GM23338 (cell line): ENCODE results near the gene ENTPD6.

Experiments
- CREB1 ChIP-seq: fragments of 250-450 bp; sonication (Bioruptor Pico); IDR thresholded peaks from 2 replicates; pipeline ENCODE4 v1.5.0; 2020; ENCODE audit warnings: low read depth, mild to moderate bottlenecking, moderate library complexity
- EZH2 ChIP-seq: fragments of 200-600 bp; sonication (generic); IDR thresholded peaks from one replicate; pipeline ENCODE4 v1.8.0; 2017; ENCODE audit warnings: antibody characterized with exemption, mild to moderate bottlenecking, low read depth; ENCODE audit not compliant: unreplicated experiment
- EZH2phosphoT487 ChIP-seq: fragments of 200-600 bp; sonication (generic); IDR thresholded peaks from one replicate; pipeline ENCODE4 v1.8.1; 2018; ENCODE audit warnings: antibody characterized with exemption; ENCODE audit not compliant: unreplicated experiment
- JUNB ChIP-seq: IDR thresholded peaks from one replicate; pipeline ENCODE4 v1.6.1; 2016; ENCODE audit warnings: antibody characterized with exemption; ENCODE audit not compliant: unreplicated experiment
- POLR2AphosphoS5 ChIP-seq: IDR thresholded peaks from 2 replicates; pipeline ENCODE4 v1.6.1; 2016; ENCODE audit warnings: antibody characterized with exemption, low read depth
- STAT1 ChIP-seq: IDR thresholded peaks from one replicate; pipeline ENCODE4 v1.6.1; 2016; ENCODE audit warnings: antibody characterized with exemption; ENCODE audit not compliant: unreplicated experiment
- ZNF331 ChIP-seq: fragments of 250-450 bp; sonication (Bioruptor Pico); IDR thresholded peaks from 2 replicates; pipeline ENCODE4 v1.5.0; 2020; ENCODE audit warnings: low read depth, mild to moderate bottlenecking, moderate library complexity
- TF ChIP-seq, protein P1 (sequence below), 2 experiments: fragments of 200-600 bp in 1 of 2; sonication (generic) in 1 of 2; conservative IDR thresholded peaks; 2 replicates each; pipeline versions ENCODE4 v1.5.1 to v1.6.1; 2016 to 2017; ENCODE audit warnings: antibody characterized with exemption in 2 of 2, low read depth in 2 of 2, mild to moderate bottlenecking in 2 of 2, moderate library complexity in 1 of 2
- TF ChIP-seq, protein P2 (sequence below): IDR thresholded peaks from one replicate; pipeline ENCODE4 v1.6.1; 2018; ENCODE audit warnings: antibody characterized with exemption; ENCODE audit not compliant: unreplicated experiment

DNA sequence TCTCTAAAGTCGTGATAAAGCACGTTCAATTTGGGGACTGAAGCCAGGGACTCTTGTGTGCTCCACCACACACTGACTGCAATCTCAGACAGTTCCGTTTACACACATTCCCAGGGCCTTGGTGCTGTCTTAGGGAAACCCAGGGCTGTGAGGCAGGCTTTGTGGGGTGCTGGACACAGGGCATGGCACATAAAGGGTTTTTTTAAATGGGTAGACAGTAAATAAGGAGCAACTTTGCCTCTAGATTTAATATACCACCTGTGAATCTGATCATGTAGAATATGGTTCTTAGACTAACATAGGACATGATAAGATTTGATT lies 2.3 kb downstream of the ENTPD6 start:
- TF ChIP-seq EZH2phosphoT487 (no peak), POLR2AphosphoS5 (no peak), EZH2 (no peak), JUNB (no peak), CREB1 (no peak), STAT1 (no peak), ZNF331 (no peak)
- TF ChIP-seq, protein P1, sequence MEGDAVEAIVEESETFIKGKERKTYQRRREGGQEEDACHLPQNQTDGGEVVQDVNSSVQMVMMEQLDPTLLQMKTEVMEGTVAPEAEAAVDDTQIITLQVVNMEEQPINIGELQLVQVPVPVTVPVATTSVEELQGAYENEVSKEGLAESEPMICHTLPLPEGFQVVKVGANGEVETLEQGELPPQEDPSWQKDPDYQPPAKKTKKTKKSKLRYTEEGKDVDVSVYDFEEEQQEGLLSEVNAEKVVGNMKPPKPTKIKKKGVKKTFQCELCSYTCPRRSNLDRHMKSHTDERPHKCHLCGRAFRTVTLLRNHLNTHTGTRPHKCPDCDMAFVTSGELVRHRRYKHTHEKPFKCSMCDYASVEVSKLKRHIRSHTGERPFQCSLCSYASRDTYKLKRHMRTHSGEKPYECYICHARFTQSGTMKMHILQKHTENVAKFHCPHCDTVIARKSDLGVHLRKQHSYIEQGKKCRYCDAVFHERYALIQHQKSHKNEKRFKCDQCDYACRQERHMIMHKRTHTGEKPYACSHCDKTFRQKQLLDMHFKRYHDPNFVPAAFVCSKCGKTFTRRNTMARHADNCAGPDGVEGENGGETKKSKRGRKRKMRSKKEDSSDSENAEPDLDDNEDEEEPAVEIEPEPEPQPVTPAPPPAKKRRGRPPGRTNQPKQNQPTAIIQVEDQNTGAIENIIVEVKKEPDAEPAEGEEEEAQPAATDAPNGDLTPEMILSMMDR (conservative IDR thresholded peaks at IDR 0.05; ENCODE audit: low read depth in 2 of 2) = no peak
- TF ChIP-seq, protein P2, sequence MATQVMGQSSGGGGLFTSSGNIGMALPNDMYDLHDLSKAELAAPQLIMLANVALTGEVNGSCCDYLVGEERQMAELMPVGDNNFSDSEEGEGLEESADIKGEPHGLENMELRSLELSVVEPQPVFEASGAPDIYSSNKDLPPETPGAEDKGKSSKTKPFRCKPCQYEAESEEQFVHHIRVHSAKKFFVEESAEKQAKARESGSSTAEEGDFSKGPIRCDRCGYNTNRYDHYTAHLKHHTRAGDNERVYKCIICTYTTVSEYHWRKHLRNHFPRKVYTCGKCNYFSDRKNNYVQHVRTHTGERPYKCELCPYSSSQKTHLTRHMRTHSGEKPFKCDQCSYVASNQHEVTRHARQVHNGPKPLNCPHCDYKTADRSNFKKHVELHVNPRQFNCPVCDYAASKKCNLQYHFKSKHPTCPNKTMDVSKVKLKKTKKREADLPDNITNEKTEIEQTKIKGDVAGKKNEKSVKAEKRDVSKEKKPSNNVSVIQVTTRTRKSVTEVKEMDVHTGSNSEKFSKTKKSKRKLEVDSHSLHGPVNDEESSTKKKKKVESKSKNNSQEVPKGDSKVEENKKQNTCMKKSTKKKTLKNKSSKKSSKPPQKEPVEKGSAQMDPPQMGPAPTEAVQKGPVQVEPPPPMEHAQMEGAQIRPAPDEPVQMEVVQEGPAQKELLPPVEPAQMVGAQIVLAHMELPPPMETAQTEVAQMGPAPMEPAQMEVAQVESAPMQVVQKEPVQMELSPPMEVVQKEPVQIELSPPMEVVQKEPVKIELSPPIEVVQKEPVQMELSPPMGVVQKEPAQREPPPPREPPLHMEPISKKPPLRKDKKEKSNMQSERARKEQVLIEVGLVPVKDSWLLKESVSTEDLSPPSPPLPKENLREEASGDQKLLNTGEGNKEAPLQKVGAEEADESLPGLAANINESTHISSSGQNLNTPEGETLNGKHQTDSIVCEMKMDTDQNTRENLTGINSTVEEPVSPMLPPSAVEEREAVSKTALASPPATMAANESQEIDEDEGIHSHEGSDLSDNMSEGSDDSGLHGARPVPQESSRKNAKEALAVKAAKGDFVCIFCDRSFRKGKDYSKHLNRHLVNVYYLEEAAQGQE = no peak
